GM18861 (cell line): ENCODE results near the gene ANKRD66.
"Not testable (repeated sequence)": the region's sequence is repeated elsewhere in the genome, so short reads cannot be mapped to it uniquely, and the experiment has no call there.

Experiments used
- ATAC-seq: cut with Tn5 transposase; IDR thresholded peaks from one replicate; pipeline ENCODE4 v1.9.1; 2021; ENCODE audit not compliant: unreplicated experiment

The ANKRD66 gene

GRCh38 chr6:46751658-46752057, 4.9 kb downstream of the ANKRD66 start:
- ATAC-seq = no peak

- ATAC-seq = no peak
Observed at GRCh38 chr6:46755865-46756264, 9.1 kb downstream of the ANKRD66 start.

DNA sequence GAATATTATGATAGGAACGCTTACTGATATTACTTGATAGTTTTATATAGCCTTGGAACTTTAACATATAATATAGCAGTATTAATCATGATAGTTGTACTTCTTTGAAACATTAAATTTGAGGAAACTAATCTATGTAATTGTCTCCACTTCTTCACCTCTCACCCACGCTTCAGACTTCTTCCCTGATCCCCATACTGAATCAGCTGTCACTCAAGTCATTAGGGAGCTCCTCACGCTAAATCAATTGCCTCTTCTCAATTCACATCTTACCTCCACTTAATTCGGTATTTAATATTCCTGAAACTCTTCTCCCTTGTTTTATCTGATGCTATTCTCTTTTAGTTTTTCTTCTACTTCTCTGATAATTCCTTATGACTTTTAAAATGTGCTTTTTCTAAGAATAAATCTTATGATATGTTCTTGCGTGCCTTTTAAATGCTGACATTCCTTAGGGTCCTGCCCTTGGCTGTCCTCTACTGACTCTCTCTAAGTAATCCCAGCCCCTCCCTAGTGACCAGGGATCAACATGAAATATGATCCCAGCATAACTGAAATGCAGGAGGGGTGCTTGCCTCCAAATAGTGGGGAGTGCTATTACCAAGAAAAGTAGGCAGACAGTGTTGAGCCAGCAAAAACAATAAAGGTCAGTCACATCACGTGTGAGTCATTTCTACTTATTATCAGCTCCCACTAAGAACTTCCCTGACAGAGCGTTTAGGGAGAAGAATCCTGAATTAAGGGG, 9.9 kb downstream of the ANKRD66 start:
- no peak for ATAC-seq

DNA sequence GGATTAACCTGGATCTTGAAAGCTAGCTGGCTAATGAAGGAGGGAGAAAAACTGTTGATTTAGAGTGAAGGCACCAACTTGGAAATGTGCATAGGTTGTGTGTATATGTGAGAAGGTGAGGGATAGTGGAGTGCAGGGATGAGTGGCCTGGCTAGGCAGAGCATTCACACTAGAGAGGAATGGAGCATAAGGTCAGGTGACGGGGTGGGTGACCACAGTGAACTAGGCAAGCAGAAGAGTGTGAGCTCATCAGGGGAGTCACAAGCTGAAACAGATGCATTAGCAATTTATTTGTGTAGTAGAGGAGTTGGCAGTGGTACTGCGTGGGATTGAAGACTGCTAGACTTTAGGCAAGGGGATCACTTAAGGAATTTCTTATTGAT, 10.5 kb downstream of the ANKRD66 start:
- no peak for ATAC-seq

- no peak for ATAC-seq
Observed at GRCh38 chr6:46758960-46759753, 12.4 kb downstream of the ANKRD66 start.

DNA sequence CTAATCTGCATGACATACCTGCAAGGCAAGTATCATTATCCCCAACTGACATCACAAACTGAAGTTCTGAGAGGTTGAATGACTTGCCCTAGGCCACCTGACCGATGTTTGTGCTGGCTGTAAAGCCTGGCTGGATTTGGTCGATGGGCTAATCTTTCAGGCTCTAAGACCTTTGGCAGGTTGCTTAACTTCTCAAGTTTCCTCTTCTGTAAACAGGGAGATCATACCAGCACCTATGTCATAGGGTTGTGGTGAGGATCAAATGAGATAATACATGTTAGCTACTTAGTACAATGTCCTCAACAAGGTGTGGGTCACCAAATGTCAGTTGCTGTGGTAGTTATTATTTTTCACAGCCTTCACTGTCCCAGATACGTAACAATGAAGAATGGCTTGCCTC, 14.2 kb downstream of the ANKRD66 start:
- no peak for ATAC-seq

DNA sequence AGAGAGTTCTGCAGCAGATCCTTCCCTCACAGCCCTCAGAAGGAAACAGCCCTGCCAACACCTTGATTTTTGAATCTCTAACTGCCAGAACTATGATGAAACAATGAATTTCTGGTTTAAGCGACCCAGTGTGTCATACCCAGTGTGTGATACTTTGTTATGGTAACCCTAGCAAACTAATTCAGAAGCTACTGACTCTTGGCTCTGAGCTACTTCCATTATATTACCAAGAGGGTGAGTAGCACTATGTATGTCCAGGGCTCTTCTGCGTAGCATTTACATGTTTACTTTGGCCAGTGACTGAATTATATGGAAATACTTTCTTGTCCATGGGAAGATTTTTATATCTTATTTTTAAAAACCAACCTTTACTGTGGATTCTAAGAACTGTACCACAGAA, 16.7 kb downstream of the ANKRD66 start:
- ATAC-seq = no peak

DNA sequence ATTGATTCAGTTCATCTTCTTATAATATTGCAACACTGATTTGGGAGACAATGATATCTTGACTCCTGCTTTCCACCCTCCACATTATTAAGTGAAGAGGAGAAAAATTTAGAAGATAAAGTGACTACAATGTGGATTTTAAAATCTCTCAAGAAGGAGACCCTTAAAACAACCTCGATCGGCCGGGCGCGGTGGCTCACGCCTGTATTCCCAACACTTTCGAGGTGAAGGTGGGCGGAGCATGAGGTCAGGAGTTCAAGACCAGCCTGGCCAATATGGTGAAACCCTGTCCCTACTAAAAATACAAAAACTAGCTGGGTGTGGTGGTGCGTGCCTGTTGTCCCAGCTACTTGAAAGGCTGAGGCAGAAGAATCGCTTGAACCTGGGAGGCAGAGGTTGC, 17.5 kb downstream of the ANKRD66 start:
- not testable (repeated sequence) for ATAC-seq

DNA sequence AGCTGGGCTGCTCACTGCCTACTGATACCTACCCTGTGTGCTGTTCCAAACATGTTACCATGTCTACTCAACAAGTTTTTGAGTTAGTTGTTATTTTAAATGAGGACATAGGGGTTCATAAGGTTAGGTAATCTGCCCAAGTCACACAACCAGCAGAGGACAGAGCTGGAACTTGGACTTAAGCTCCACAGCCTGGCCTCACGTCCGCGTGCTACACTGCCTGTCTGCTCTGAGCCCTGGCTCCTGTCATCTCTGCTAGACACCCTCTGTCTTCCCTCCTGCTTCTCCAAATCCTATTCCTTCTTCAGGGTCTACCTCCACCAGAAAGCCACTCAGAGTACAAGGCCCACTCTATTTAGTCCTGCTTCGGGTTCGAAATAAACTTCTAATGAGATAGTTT, 18.2 kb downstream of the ANKRD66 start:
- no peak for ATAC-seq

- no peak for ATAC-seq
Observed at GRCh38 chr6:46772016-46772415, 25.3 kb downstream of the ANKRD66 start.

GRCh38 chr6:46772762-46773161, 26.0 kb downstream of the ANKRD66 start:
- ATAC-seq = no peak

DNA sequence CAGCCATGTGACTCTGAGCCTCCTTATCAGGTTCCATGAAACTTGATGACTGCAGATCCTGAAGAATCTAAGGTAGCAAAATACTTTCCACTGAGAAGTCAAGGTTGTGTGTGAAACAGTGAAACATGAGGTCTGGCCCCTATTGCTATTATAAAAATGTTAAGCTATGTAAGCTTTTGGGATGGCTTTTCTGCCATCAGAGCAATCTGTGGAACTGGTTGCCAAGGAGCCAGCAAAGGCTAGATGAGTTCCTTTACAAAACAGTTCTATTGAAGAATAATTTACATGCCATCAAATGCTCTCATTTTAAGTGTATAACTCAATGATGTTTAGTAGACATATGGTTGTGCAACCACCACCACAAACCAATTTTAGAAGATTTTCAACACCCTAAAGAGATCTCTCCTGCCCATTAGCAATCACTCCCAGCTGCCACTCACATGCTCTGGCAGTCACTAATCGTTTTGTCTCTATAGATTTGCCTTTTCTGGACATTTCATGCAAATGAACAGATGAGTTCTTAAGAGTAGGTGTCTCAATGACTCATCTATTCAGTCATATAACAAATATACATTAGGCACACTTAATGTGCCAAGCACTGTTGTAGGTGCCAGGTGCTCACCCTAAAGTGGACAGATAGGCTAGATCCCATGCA, 26.6 kb downstream of the ANKRD66 start:
- ATAC-seq = no peak

DNA sequence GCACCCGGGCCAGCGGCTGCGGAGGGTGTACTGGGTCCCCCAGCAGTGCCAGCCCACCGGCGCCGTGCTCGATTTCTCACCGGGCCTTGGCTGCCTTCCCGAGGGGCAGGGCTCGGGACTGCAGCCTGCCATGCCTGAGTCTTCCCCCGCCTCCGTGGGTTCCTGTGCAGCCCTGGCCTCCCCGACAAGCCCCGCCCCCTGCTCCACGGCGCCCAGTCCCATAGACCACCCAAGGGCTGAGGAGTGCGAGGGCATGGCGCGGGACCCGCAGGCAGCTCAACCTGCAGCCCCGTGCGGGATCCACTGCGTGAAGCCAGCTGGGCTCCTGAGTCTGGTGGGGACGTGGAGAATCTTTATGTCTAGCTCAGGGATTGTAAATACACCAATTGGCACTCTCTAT, 28.0 kb downstream of the ANKRD66 start:
- ATAC-seq = not testable (repeated sequence)

DNA sequence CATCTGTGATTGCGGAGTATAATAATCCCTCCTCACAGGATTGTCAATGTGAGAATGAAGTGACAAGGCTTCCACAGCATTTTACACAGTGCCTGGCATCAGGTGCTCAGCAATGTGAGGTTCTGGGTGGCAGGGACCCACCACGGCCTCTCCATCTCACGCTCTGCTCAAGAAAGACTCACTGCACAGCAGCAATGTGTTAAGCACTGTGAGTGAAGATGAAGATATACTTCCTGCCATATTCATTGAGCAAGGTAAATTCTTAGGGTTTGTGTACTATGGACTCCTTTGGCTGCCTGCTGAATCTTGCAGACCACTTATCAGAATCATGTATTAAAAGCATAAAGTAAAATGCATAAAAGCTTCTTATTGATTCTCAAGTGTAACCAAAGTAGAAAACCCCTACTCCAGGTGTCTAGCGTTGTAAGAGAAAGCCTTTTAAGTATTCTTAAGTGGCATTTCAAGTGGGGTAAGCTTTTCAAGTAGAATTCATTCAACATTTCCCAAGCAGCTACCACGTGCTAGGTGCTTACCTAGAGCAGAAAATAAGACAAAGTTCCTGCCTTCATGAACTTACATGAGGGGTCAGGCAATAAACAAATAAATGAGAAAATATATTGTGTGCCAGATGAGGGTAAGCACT, 29.5 kb downstream of the ANKRD66 start:
- no peak for ATAC-seq

DNA sequence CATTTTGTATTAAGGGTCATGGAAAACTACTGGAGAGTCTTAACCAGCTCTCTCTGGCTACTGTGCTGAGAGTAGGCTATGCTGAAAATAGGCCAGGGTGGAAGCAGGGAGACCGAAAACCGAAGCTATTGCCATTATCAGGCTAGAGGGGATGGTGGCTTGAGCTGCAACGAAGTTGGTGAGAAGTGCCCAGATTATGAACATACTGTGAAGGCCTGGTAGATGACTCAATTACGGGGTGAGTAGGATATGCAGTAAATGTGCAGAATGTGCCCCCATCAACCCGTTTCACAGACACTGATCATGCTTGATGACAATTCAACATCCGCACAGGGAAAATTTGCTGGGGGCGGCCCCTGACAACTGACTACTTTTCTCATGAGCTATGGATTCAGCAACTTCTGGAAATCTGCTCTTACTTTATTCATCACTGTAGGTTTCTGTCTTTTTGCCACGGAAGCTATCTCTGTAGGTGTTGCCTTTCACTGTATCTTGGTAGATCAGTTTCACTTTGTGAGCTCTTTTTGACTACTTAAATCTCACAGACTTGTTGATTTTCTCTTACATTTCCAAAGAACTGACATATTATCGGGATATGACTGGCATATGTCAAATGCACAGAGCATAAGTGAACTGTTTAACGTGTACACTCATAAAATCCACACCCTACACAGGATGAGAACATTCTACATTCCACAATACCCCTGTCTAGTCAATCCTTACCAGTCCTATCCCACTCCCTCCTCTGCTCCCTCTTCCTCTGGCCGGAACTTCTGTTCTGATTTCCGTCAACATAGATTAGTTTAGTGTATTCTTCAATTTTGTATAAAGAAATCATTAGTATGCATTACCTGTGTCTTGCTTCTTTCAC, 31.0 kb downstream of the ANKRD66 start:
- no peak for ATAC-seq

DNA sequence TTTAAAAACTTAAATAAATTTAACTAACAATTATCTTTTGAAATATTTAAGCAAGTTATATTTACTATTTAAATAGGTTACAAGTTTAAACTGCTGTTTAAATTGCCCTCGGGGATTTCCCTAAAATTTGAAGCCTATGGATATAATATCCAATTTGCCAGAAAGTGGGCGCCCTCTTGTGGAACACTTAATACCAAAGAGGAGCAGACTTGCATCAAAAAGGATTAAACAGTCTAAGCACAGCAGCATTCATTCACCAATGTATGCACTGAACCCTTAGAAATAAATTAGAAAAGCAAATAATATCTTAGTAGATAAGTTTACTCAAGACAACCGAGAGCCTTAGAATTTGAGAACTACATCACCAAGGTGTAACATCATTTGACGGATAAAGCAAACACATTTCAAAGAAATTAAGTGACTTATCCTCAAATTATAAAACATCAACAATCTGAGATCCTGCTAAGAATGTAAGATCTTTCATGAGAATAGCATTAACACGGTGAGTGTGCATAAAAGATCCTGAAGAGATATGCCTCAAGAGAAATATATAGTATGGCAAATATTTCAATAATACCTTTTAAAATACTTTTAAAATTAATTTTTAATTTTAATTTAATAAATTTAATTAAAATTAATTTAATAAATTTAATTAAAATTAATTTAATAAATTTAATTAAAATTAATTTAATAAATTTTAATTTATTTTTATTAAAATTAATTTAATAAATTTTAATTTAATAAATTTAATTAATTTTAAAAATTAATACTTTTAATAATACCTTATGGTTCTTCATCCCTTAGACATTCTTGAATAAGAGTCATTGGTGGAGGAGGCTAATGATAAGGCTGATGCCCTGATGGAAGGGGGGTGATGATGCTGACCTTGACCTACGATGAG, 35.0 kb downstream of the ANKRD66 start:
- no peak for ATAC-seq

DNA sequence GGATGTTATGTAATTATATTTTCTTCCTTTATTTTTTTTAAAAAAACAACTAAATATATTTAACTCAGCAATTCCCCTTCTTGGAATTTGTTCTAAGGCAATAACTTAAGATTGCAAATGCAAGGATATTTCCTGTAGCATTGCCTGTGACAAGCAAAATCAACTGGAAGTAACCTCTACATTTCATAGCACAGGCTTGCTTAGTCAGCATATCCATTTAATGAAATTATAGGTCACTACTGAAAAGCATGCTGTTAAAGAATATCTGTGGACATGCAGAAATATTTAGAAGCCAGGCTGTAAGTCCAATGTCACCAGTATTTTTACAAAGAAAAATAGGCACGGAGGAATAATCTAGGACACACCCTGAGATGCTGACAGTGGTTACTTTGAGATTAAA, 37.8 kb downstream of the ANKRD66 start:
- no peak for ATAC-seq

GRCh38 chr6:46787871-46788540, 41.3 kb downstream of the ANKRD66 start:
- ATAC-seq = no peak

GRCh38 chr6:46788791-46789190, 42.1 kb downstream of the ANKRD66 start:
- no peak for ATAC-seq
